Thyroid gland (tissue), 4 donors: ENCODE data around the gene GPC5.

ENCODE experiments used
- POLR2A ChIP-seq, 2 donors: fragments of 450-650 bp; IDR thresholded peaks; one replicate each; pipeline ENCODE4 v1.6.1; 2017; ENCODE audit warnings: antibody characterized with exemption in 2 of 2, mild to moderate bottlenecking in 2 of 2, moderate library complexity in 1 of 2
- TF ChIP-seq, protein P1 (sequence below), 6 experiments: fragments of 200-600 bp in 3 of 6; fragments of 450-650 bp in 3 of 6; sonication (generic) in 3 of 6; IDR thresholded peaks; one replicate each; pipeline ENCODE4 v1.5.1; 2016 to 2019; ENCODE audit warnings: antibody characterized with exemption in 6 of 6, mild to moderate bottlenecking in 2 of 6, inconsistent platforms in 1 of 6, moderate library complexity in 1 of 6

DNA sequence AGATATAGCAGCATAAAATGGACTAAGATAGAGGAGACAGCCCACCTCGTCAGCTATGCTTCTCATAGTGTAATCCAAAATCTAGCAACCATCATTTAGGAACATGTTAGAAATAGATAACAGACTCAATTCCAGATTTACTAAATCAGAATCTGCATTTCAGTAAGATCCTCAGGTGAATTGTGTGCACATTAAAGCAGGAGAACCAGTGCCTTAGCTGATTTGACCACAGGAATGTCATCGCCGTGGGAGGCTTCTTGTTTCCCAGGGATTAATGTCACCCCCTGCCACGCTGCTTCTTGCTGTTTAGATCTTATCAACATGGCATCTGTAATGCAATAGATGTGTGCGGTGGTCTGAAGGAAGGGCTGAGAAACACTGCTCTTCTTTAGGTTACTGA, 84.0 kb downstream of the GPC5 start:
- TF ChIP-seq, protein P1, sequence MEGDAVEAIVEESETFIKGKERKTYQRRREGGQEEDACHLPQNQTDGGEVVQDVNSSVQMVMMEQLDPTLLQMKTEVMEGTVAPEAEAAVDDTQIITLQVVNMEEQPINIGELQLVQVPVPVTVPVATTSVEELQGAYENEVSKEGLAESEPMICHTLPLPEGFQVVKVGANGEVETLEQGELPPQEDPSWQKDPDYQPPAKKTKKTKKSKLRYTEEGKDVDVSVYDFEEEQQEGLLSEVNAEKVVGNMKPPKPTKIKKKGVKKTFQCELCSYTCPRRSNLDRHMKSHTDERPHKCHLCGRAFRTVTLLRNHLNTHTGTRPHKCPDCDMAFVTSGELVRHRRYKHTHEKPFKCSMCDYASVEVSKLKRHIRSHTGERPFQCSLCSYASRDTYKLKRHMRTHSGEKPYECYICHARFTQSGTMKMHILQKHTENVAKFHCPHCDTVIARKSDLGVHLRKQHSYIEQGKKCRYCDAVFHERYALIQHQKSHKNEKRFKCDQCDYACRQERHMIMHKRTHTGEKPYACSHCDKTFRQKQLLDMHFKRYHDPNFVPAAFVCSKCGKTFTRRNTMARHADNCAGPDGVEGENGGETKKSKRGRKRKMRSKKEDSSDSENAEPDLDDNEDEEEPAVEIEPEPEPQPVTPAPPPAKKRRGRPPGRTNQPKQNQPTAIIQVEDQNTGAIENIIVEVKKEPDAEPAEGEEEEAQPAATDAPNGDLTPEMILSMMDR (IDR thresholded peaks at IDR 0.05), result no peak
- no peak for TF ChIP-seq POLR2A (IDR thresholded peaks at IDR 0.05)
